GM18909 (cell line): ENCODE results near the gene ELAVL3.

ENCODE experiments used
- ATAC-seq: cut with Tn5 transposase; IDR thresholded peaks from one replicate; pipeline ENCODE4 v1.9.1; 2021; ENCODE audit warnings: mild to moderate bottlenecking; ENCODE audit not compliant: unreplicated experiment, poor library complexity

ELAVL3 gene

GRCh38 chr19:11480715-11481533 lies at the start of gene ELAVL3:
Gene ELAVL3 (minus strand): TSS chr19:11481046. CDS start chr19:11480608, 438 bp downstream.
- ATAC-seq, result no peak

DNA sequence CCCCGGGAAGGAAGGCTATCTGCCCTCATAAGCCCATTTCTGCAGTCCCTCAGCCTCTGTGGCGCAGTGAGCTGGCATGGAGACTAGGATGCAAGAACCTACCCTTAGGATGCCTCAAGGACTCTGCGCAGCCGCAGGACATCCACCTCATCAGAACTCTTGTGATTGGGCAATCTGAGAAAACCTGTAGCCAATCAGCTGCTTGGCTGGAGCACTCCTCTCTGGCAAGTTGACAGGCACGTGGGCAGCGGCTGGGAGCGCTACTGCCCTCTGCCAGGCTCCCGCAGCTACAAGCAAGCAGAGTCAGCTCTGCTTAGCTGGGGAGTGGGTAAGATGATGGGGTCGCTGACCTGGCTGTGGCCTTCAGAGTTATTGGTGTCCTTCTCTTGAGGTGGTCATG lies 49.6 kb upstream of the ELAVL3 start:
- ATAC-seq, result no peak

- ATAC-seq, result peak; percentile 95
Measured at GRCh38 chr19:11528551-11529341, 47.9 kb upstream of the ELAVL3 start, which contains the start of gene ECSIT. Gene ECSIT (minus strand): TSS chr19:11529134. CDS start chr19:11519170, 9,964 bp downstream.

DNA sequence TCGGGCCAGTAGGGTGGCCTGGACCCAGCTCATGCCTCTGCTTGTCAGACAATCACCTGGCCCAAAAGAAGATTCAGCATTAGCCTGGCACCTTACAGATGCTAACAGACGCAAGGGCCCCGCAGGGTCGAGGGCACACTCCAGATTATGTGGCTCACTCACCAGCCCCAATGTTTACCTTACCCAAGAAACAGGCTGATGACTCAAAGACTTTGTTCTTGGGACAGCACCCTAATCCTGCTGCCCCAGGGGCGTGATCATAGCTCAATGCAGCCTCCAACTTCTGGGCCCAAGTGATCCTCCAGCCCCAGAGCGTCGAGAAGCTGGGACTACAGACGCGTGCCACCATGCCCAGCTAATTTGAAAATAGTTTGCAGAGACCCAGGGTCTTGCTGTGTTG lies 38.3 kb upstream of the ELAVL3 start:
- ATAC-seq, result no peak

- ATAC-seq, result no peak
Measured at GRCh38 chr19:11513946-11514345, 33.1 kb upstream of the ELAVL3 start.

DNA sequence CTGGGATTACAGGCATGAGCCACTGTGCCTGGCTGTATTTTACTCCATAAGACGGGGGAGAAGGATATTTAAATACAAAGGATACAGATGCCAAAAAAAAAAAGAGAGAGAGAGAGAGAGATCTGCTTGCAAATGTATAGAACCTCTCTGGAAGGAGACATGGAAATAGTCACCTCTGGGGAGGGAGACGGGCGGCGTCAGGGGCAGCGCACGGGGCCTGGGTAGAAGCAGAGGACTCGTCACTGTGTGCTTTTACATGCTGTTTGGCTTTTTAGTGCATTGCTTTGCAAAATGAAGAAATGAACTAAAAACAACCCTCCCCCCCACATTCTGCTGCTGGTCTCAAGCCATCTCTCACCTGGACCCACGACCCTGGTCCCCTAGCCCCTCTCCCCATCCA lies 29.6 kb upstream of the ELAVL3 start:
- no peak for ATAC-seq

DNA sequence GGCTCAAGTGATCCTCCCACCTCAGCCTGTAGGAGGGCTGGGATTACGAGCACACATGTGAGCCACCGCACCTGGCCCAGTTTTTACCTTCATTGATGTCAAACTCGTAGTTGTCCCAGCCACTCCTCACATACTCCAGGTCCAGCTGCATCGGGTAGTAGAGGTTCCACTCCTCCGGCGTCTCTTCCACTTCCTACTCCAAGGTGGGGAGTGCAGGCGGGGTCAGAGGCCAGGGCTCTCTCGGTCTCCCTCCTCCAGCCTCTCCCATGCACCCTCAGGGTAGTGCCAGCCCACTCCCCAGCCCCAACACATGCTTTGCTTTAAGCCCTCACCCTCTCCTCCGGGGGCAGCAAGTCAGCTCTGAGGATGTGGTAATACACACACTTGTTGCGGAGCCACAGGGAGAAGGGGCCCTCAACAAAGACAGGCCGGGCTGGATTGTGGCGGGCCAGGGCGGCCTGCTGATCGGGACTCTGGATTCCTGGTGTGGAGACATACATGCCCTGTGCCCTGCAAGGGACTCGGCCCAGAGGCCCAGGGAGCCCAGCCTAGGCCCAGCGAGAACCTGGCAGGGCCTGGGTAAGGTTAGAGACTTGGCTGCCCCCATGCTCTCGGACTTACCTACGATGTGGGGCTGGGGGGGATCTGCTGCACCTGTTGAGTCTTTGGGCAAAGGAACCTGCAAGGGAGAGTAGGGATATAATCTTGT lies 26.7 kb upstream of the ELAVL3 start:
- ATAC-seq, result no peak

DNA sequence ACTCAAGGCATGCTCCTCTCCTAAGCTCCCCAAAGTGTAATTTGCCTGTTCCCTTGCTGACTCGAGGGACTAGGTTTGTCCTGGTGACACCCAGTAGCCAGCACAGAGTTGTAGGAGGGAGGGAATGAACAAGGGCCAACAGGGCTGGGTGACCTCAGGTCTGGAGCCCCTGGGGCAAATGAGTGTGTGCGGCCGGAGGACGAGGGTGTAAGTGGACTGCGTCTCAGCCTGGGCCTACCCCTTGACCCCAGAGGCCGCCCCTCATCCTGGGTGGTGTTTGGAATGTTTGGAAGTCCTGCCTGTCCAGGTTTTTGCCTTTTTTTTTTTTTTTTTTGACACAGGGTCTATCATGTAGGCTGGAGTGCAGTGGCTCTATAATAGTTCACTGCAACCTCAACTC lies 26.1 kb upstream of the ELAVL3 start:
- no peak for ATAC-seq

GRCh38 chr19:11506101-11506555 lies 25.3 kb upstream of the ELAVL3 start:
- ATAC-seq, result peak; percentile 30

DNA sequence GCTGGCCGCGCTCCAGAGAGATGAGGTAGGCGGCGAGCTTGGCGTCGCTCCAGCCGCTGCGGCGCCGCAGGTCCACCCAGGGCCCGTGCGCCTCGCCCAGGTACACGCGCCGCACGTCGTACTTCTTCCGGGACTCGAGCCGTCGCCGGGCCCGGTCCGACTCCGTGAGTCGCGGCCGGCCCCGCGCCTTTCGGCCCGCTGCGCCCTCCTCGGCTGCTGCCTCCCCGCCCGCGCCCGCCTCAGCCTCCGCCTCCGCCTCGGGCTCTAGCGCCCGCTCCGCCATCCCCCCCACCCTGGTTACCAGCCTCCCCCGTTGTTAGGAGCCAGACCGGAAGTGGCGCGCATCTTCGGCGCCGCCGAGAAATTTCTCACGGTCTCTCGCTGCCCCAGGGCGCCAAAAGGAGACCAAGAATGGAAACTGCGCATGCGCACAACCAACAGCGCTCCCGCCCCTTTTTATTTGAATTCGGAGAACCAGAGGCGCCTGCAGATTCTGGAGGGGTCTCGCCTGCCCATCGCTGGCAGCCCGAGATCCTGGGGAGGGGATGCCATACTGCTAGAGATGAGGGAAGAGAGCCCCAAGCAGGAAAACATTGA lies 24.8 kb upstream of the ELAVL3 start, which contains the start of gene ZNF653:
Gene ZNF653 (minus strand): TSS at position 336 of the 597 bp plus-strand sequence. CDS start 53 bp downstream, at position 283.
- ATAC-seq, result peak; percentile 57

DNA sequence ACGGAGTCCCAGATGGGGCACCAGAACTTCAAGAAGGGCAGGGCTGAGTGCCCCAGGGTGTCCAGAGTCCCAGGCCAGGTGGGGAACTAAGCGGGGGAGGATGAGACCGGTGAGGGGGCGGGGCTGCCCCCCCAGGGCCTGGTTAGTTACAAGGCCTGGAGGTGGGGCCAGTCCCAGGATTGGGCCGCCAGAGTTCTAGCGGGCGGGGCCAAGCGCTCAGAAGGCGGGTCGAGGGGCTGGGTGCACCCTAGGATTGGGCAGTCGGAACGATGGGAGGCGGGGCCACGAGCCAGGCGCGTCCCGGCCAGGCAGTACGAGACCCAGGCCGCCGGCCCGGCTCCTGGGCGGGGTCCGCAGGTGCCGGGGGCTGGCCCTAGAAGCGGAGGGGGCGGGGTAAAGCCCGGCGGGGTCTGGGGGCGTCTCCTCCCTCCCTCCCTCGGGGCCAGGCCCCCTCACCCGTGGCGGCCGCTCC lies 24.2 kb upstream of the ELAVL3 start:
- ATAC-seq, result peak; percentile 88

DNA sequence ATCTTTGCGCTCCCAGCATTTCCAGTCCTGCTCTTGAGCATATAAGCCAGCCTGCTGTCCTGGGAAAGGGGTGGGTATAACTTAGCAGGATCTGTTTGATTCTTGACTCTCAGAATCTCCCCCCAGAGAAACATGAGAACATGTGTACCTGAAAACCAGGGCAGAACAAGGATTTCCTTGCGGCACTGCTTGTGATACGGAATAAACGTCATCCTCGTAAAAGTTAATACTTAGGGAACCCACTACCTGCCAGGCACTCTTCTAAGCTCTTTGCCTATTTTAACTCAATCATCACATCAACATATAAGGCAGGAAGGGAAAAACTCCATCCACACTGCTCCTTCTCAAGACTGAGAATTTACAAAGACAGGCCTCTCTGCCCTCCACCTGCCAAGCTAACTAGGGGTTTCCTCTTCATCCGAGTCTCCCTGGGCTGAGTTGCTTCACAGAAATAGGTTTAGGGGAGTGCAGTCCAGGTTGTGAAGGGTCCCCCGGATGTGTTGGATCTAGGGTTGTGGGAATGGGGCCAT lies 23.7 kb upstream of the ELAVL3 start:
- ATAC-seq, result no peak

DNA sequence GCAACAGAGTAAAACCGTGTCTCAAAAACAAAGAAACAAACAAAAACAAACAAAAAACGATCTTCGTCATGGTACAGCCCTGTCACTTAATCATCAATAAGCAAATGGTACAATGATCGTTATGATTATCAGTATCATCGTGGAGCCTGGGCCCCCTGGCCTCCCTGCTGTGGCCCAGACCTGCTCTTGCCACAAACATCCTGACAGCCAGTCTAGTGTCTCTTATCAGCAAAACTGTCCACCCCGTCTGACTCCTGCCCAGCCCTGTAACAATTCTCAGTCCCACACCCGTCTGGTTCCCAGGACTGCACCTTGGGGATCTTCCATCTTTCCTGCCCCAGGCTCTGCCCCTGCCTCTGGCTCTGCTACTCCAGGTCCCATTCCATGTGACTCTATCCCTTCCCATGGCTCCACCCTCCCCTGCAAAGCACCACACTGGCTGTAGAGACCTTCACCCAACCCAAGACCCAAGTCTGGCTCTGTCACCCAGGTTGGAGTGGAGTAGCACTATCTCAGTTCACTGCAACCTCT lies 19.1 kb upstream of the ELAVL3 start:
- no peak for ATAC-seq

DNA sequence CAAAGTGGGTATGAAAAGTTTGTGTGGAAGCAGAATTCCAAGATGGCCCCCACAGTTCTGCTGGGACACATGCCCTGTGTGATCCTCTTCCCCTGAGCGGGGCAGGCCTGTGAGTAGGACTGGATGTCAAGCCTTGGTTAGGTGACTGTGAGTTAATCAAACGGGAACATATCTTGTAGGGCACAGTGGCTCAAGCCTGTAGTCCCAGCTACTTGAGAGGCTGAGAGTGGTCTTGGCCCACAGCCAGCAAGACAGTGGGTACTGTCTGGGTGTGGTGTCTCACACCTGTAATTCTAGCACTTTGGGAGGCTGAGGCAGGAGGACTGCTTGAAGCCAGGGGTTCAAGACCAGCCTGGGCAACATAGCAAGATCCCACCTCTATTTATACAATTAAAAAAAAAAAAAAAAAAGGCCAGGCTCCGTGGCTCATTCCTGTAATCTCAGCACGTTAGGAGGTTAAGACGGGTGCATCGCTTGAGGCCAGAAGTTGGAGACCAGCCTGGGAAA lies 18.4 kb upstream of the ELAVL3 start:
- no peak for ATAC-seq

GRCh38 chr19:11496391-11497163 lies 15.7 kb upstream of the ELAVL3 start:
- ATAC-seq, result no peak

DNA sequence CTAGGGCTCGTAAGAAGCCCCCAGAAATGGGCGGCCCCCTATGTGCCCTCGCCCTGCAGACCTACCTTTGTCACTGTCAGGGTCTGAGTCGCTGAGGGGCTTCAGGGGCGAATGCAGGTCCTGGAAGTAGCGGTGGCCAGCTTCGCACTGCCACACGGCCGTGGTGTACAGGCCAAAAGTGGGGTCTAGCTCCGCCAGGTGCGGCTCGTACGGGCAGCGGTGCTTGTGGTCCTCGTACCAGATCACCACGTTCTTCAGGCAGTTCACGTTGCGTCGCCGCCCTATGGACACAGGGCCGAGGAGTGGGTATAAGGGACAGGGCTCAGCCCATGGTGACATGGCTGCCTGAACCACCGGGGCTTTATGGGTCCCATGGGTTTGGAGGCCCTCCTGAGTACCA lies 15.0 kb upstream of the ELAVL3 start:
- ATAC-seq, result no peak

- ATAC-seq, result no peak
Measured at GRCh38 chr19:11495481-11495880, 14.6 kb upstream of the ELAVL3 start.

DNA sequence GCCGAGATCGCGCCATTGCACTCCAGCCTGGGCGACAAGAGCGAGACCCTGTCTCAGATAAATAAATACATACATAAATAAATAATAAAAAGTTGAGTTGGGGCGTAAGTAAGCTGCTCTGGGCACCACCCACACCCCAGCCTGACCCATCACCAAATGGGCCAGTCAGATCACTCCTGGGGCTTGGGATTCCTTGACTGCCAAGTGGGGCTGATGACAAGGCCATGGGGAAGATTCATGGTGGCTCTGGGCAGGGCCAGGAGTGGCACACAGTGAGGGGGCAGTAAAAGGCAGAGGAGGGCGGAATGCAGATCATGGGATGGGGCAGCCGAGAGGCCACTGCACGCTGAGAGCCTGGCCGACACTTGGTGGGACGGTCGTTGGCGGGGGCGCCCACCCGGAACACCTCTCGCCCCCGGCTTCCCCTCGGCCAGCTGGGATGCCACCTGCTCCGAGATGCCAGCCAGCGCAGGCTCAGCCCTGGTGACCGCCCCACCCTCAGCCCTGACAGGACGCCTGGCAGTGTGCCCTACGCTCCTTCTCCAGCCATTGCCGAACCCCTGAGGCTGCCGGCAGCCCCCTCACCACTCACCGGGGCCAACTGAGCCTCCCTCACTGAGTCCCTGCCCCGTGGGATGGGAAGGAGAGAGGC lies 13.9 kb upstream of the ELAVL3 start:
- ATAC-seq, result no peak
